ENCODE measurements around the gene RNF130.
A peak's percentile ranks its signal among the peaks of the same experiment; 100 is the strongest.

The RNF130 gene

DNA sequence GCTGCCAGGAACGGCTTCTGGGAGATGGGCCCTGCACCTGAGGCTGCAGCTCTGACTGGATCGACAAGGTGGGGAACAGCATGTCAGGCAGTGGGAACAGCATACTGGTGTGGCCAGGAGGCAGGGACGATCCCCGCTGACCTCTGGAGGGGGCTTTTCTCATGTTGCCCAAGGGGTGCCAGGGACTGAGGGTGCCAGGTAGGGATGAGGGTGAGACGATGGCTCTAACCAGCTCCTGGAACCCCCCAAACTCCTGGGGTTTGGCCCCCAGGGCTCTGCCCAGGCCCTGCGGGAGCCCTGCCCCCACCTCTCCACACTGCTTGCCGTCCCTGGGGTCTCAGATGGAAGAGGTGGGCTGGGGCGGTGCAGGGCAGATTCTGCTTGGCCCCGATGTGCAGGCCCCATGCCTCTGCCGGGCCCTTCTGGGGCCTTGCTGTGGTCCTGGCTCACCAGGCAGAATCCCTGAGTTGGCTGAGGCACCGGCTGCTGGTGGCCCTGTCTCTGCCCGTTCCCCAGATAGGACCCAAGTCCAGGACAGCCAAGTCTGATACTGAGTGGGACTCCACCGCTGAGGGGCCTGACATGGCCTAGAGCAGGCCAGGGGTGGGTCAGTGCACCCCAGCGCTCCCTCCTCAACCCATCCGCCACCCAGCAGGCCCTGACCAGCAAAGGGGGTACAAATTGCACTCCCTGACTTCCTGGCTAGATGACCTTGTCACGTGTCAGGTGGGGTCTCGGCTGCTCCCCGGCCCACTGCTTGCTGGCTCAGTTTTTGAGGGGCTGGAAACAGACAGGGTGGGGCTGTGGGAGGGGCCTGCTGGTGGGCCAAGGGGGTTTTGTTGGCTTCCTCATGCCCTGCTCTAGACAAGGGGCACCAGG lies 28.4 kb upstream of the RNF130 start:
- no peaks in the 10 kb centered on the region for H3K4me1 ChIP-seq (ENCODE audit: control insufficient read depth in 2 of 2, insufficient read depth in 1 of 2, low read depth in 1 of 2, low read length in 2 of 2)
- no peak overlapping the region for H3K9ac ChIP-seq (ENCODE audit: low read depth, low read length, poor library complexity)
- H4K8ac ChIP-seq (ENCODE audit: low read depth, low read length): peak overlapping the region; percentile 65
- H2BK120ac ChIP-seq (ENCODE audit: low read depth, low read length): peak overlapping the region; percentile 72
- peak overlapping the region; percentile 71 for H3K14ac ChIP-seq (ENCODE audit: low read length)
- H2AFZ ChIP-seq (ENCODE audit: low read length): no peak overlapping the region
- no peaks in the 10 kb centered on the region for H3K36me3 ChIP-seq (replicated peaks in 1 of 2; ENCODE audit: control insufficient read depth in 2 of 2, insufficient read depth in 2 of 2, low read length in 2 of 2)
- no CpG with 5 or more reads among the region's 18 CpGs for WGBS, 2 donors (ENCODE audit: extremely low coverage in 2 of 2, insufficient read length in 2 of 2, insufficient replicate concordance in 1 of 2)
- H3K27me3 ChIP-seq (ENCODE audit: control insufficient read depth in 3 of 3, insufficient read depth in 3 of 3, low read depth in 1 of 3, low read length in 3 of 3): no peaks in the 10 kb centered on the region
- no peak for DNase-seq (ENCODE audit: low spot score)
- H2BK15ac ChIP-seq (ENCODE audit: low read length): peak overlapping the region; percentile 85
- no peak overlapping the region for H3K4me3 ChIP-seq (ENCODE audit: low read length in 2 of 2)
- H3K18ac ChIP-seq (ENCODE audit: low read length): peak overlapping the region; percentile 83
- peak overlapping the region; percentile 41 for H2BK12ac ChIP-seq (ENCODE audit: low read length)
- H2BK5ac ChIP-seq (ENCODE audit: low read length): peak overlapping the region; percentile 66
- peaks cover 3% of the 10 kb centered on the region in 2 donors for H3K9me3 ChIP-seq (replicated peaks in 1 of 2; ENCODE audit: control insufficient read depth in 2 of 2, insufficient read depth in 1 of 2, low read depth in 1 of 2, low read length in 2 of 2)
- peak overlapping the region; percentile 84 for H2AK5ac ChIP-seq (ENCODE audit: low read depth, low read length)
- peak overlapping the region; percentile 93 for H3K23ac ChIP-seq (ENCODE audit: low read depth, low read length, poor library complexity)
- H3K4ac ChIP-seq (ENCODE audit: low read length): peak overlapping the region; percentile 37
- no peak overlapping the region for H4K91ac ChIP-seq (ENCODE audit: low read depth, low read length, poor library complexity)
- H3K27ac ChIP-seq (replicated peaks; ENCODE audit: low read length): no peak overlapping the region
- peaks cover 2% of the 10 kb centered on the region for H3K79me1 ChIP-seq (ENCODE audit: low read depth, low read length)
- H3K4me2 ChIP-seq (ENCODE audit: insufficient read depth, low read length, poor library complexity, severe bottlenecking): no peak overlapping the region

GRCh38 chr5:180098991-180099732 lies 27.6 kb upstream of the RNF130 start:
- H3K4me1 ChIP-seq (ENCODE audit: control insufficient read depth in 2 of 2, insufficient read depth in 1 of 2, low read depth in 1 of 2, low read length in 2 of 2): no peaks in the 10 kb centered on the region
- H3K4ac ChIP-seq (ENCODE audit: low read length): no peak overlapping the region
- no peak for DNase-seq (ENCODE audit: low spot score)
- H3K4me3 ChIP-seq (ENCODE audit: low read length in 2 of 2): peak overlapping the region in 1 of 2 donors; percentile 32
- H2BK15ac ChIP-seq (ENCODE audit: low read length): peak overlapping the region; percentile 78
- peak overlapping the region; percentile 57 for H3K18ac ChIP-seq (ENCODE audit: low read length)
- no CpG with 5 or more reads among the region's 18 CpGs for WGBS, 2 donors (ENCODE audit: extremely low coverage in 2 of 2, insufficient read length in 2 of 2, insufficient replicate concordance in 1 of 2)
- H4K8ac ChIP-seq (ENCODE audit: low read depth, low read length): peak overlapping the region; percentile 65
- H3K23ac ChIP-seq (ENCODE audit: low read depth, low read length, poor library complexity): peak overlapping the region; percentile 93
- H3K27me3 ChIP-seq (ENCODE audit: control insufficient read depth in 3 of 3, insufficient read depth in 3 of 3, low read depth in 1 of 3, low read length in 3 of 3): no peaks in the 10 kb centered on the region
- H2BK12ac ChIP-seq (ENCODE audit: low read length): peak overlapping the region; percentile 73
- no peak overlapping the region for H3K27ac ChIP-seq (replicated peaks; ENCODE audit: low read length)
- peak overlapping the region; percentile 66 for H2BK5ac ChIP-seq (ENCODE audit: low read length)
- H4K91ac ChIP-seq (ENCODE audit: low read depth, low read length, poor library complexity): no peak overlapping the region
- H3K79me1 ChIP-seq (ENCODE audit: low read depth, low read length): peaks cover 2% of the 10 kb centered on the region
- no peak overlapping the region for H3K14ac ChIP-seq (ENCODE audit: low read length)
- H3K4me2 ChIP-seq (ENCODE audit: insufficient read depth, low read length, poor library complexity, severe bottlenecking): no peak overlapping the region
- H2AK5ac ChIP-seq (ENCODE audit: low read depth, low read length): peak overlapping the region; percentile 84
- no peak overlapping the region for H3K9ac ChIP-seq (ENCODE audit: low read depth, low read length, poor library complexity)
- peak overlapping the region; percentile 72 for H2BK120ac ChIP-seq (ENCODE audit: low read depth, low read length)
- H2AFZ ChIP-seq (ENCODE audit: low read length): no peak overlapping the region
- H3K36me3 ChIP-seq (replicated peaks in 1 of 2; ENCODE audit: control insufficient read depth in 2 of 2, insufficient read depth in 2 of 2, low read length in 2 of 2): no peaks in the 10 kb centered on the region
- peaks cover 0 to 3% of the 10 kb centered on the region in 2 donors for H3K9me3 ChIP-seq (replicated peaks in 1 of 2; ENCODE audit: control insufficient read depth in 2 of 2, insufficient read depth in 1 of 2, low read depth in 1 of 2, low read length in 2 of 2)

DNA sequence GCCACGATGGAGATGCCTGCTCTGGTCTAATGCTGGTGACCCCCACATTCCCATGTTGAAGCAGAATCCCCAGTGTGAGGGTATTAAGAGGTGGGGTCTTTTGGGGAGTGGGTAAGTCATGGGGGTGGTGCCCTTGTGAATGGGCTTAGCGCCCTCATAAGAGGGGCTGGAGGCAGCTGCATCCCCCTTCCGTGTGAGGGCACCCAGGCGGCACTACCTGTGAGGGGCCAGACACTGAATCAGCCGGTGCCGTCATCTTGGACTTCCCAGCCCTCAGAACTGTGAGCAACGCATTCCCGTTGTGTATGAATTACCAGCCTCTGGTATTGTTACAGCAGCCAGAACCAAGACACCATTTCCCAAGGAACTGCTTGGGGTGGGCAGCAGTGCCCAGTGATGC lies 27.0 kb upstream of the RNF130 start:
- Histone ChIP-seq H3K27ac (replicated peaks; ENCODE audit: low read length) (no peak overlapping the region), H3K27me3 (ENCODE audit: control insufficient read depth in 3 of 3, insufficient read depth in 3 of 3, low read depth in 1 of 3, low read length in 3 of 3) (no peaks in the 10 kb centered on the region), H2BK120ac (ENCODE audit: low read depth, low read length) (no peak overlapping the region), H2AFZ (ENCODE audit: low read length) (no peak overlapping the region), H4K8ac (ENCODE audit: low read depth, low read length) (no peak overlapping the region), H3K14ac (ENCODE audit: low read length) (peak overlapping the region; percentile 31), H3K4me2 (ENCODE audit: insufficient read depth, low read length, poor library complexity, severe bottlenecking) (no peak overlapping the region), H2AK5ac (ENCODE audit: low read depth, low read length) (peak overlapping the region; percentile 70), H3K4me3 (ENCODE audit: low read length in 2 of 2) (no peak overlapping the region), H3K18ac (ENCODE audit: low read length) (no peak overlapping the region), H3K36me3 (replicated peaks in 1 of 2; ENCODE audit: control insufficient read depth in 2 of 2, insufficient read depth in 2 of 2, low read length in 2 of 2) (no peaks in the 10 kb centered on the region), H2BK15ac (ENCODE audit: low read length) (no peak overlapping the region), H3K9ac (ENCODE audit: low read depth, low read length, poor library complexity) (no peak overlapping the region), H3K4ac (ENCODE audit: low read length) (no peak overlapping the region), H2BK12ac (ENCODE audit: low read length) (no peak overlapping the region), H3K23ac (ENCODE audit: low read depth, low read length, poor library complexity) (no peak overlapping the region), H2BK5ac (ENCODE audit: low read length) (no peak overlapping the region), H3K79me1 (ENCODE audit: low read depth, low read length) (peaks cover 2% of the 10 kb centered on the region), H3K9me3 (replicated peaks in 1 of 2; ENCODE audit: control insufficient read depth in 2 of 2, insufficient read depth in 1 of 2, low read depth in 1 of 2, low read length in 2 of 2) (peaks cover 0 to 3% of the 10 kb centered on the region in 2 donors), H4K91ac (ENCODE audit: low read depth, low read length, poor library complexity) (no peak overlapping the region), H3K4me1 (ENCODE audit: control insufficient read depth in 2 of 2, insufficient read depth in 1 of 2, low read depth in 1 of 2, low read length in 2 of 2) (no peaks in the 10 kb centered on the region)
- WGBS, 2 donors (ENCODE audit: extremely low coverage in 2 of 2, insufficient read length in 2 of 2, insufficient replicate concordance in 1 of 2): no CpG with 5 or more reads among the region's 8 CpGs
- no peak for DNase-seq (ENCODE audit: low spot score)

DNA sequence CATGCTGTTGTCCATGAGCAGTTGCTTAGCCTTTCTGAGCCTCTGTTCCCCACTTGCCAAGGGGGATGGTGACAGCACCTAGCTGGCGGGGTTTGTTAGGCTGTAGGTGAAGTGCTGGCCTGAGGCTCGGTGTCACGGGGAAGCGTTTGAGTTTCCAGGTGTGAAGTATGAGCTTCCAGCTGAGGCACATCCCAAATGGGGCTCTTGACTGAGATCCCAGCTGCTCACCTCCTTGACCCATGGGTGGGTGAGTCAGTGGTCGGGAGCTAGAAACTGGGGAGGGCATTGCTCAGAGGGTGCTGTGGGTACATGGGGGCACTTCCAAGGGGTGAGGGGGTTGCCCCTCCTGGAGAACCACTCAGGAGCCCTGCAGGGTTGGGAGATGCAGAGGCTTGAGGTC lies 26.4 kb upstream of the RNF130 start:
- no peaks in the 10 kb centered on the region for H3K4me1 ChIP-seq (ENCODE audit: control insufficient read depth in 2 of 2, insufficient read depth in 1 of 2, low read depth in 1 of 2, low read length in 2 of 2)
- peak overlapping the region; percentile 56 for H3K14ac ChIP-seq (ENCODE audit: low read length)
- peaks cover 0 to 3% of the 10 kb centered on the region in 2 donors for H3K9me3 ChIP-seq (replicated peaks in 1 of 2; ENCODE audit: control insufficient read depth in 2 of 2, insufficient read depth in 1 of 2, low read depth in 1 of 2, low read length in 2 of 2)
- H2BK12ac ChIP-seq (ENCODE audit: low read length): no peak overlapping the region
- H3K4me2 ChIP-seq (ENCODE audit: insufficient read depth, low read length, poor library complexity, severe bottlenecking): no peak overlapping the region
- peak overlapping the region; percentile 70 for H2AK5ac ChIP-seq (ENCODE audit: low read depth, low read length)
- H3K23ac ChIP-seq (ENCODE audit: low read depth, low read length, poor library complexity): peak overlapping the region; percentile 43
- no peak overlapping the region for H3K4me3 ChIP-seq (ENCODE audit: low read length in 2 of 2)
- no peak overlapping the region for H3K9ac ChIP-seq (ENCODE audit: low read depth, low read length, poor library complexity)
- H3K27me3 ChIP-seq (ENCODE audit: control insufficient read depth in 3 of 3, insufficient read depth in 3 of 3, low read depth in 1 of 3, low read length in 3 of 3): no peaks in the 10 kb centered on the region
- peak overlapping the region; percentile 53 for H3K4ac ChIP-seq (ENCODE audit: low read length)
- H3K27ac ChIP-seq (replicated peaks; ENCODE audit: low read length): no peak overlapping the region
- no peak overlapping the region for H4K8ac ChIP-seq (ENCODE audit: low read depth, low read length)
- peak overlapping the region; percentile 53 for H2BK5ac ChIP-seq (ENCODE audit: low read length)
- WGBS, 2 donors (ENCODE audit: extremely low coverage in 2 of 2, insufficient read length in 2 of 2, insufficient replicate concordance in 1 of 2): no CpG with 5 or more reads among the region's 5 CpGs
- H2BK120ac ChIP-seq (ENCODE audit: low read depth, low read length): no peak overlapping the region
- no peak for DNase-seq (ENCODE audit: low spot score)
- no peak overlapping the region for H2BK15ac ChIP-seq (ENCODE audit: low read length)
- H3K18ac ChIP-seq (ENCODE audit: low read length): peak overlapping the region; percentile 38
- H3K36me3 ChIP-seq (replicated peaks in 1 of 2; ENCODE audit: control insufficient read depth in 2 of 2, insufficient read depth in 2 of 2, low read length in 2 of 2): no peaks in the 10 kb centered on the region
- no peak overlapping the region for H4K91ac ChIP-seq (ENCODE audit: low read depth, low read length, poor library complexity)
- no peak overlapping the region for H2AFZ ChIP-seq (ENCODE audit: low read length)
- H3K79me1 ChIP-seq (ENCODE audit: low read depth, low read length): peaks cover 2% of the 10 kb centered on the region
